ENCODE results near the gene MED13L. TPM values are rescaled to one million over a fixed set of nuclear protein-coding genes. Genes with fewer than 3 reads are reported as not detected.

The MED13L gene
- 46.8 and 60.0 TPM in 2 replicates for total RNA-seq (2014; rRNA removed)
- polyA plus RNA-seq (2012) = 12.1 TPM

DNA sequence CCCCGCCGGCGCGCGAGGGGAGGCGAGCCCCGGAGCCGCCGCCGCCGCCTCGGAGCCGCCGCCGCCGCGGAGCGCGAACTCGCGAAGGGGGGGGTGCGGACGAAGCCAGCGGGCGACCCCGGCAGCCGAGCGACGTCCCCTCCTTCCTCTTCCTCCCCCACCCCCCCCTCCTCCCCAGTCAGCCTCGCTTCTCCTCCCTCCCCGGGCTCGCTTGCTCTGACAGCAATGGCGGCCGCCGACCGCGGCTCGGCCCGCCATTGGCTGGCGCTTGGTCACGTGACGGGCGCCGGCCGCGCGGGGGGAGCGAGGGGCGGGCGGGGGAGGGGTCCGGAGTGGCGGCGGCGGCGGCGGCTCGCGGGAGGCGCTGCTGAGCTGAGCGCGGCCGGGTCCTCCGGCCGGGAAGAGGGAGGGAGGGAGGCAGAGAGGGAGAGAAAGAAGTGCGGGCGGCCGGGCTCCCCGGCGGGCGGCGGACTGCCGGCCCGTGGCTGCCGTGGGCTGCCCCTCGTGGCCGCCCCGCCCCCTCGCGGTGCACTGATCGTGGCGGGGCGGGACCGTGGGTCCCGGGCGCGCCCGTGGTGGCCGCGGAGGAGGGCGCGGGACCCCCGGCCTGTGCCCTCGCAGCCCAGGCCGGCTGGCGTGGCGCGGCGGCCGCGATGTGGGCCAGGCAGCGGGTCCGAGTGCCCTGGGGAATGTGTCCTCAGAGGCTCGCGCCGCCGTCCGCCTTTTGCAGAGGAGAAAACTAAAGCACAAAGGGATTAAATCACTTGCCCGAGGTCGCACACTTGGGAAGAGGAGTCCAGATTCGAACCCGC lies at the start of gene MED13L:
TSS of gene MED13L (minus strand) at position 227 of the 812 bp plus-strand sequence. CDS start 562 bp downstream, outside the sequence.
- peak; percentile 78 for DNase-seq (ENCODE audit: low read depth)

DNA sequence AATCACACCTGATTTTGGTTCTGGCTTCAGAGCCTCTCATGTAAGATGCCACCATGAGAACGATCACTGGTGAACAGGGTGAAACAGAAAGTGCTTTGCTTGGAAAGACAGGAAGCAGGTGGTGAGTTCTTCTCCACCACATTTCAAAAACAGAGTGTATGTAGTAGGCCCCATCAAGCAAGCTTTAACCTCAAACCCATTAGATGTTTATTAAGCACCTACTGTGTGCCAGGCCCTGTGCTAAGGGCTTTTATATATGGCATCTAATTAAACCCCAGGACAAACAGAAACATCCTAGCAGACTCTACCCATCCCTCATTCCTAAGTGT lies 47.8 kb upstream of the MED13L start:
- no peak for DNase-seq (ENCODE audit: low read depth)

DNA sequence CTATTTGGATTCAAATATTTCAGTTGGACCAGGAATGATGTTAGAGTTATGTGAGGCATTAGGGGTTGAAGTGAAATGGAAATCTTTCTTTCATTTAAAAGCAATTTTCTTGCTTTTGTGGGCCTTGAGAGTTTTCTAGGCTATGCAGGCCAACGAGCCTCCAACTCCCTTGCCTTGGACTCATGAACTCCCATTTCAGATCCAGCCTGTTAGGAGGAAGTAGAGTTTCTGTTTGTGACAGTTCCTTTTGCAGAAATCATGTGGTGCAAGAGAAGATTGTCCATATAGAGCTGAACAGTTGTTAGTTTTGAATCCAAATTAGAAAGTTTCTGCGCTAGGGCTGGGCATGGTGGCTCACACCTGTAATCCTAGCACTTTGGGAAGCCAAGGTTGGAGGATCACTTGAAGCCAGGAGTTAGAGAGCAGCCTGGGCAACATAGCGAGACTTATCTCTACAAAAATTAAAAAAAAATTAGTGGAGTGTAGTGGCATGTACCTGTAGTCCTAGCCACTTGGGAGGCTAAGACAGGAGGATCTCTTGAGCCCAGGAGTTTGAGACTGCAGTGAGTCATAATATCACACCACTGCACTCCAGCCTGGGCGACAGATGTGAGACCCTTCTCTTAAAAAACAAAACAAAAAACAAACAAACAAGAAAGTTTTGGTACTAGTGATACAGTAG lies 47.3 kb upstream of the MED13L start:
- no peak for DNase-seq (ENCODE audit: low read depth)

DNA sequence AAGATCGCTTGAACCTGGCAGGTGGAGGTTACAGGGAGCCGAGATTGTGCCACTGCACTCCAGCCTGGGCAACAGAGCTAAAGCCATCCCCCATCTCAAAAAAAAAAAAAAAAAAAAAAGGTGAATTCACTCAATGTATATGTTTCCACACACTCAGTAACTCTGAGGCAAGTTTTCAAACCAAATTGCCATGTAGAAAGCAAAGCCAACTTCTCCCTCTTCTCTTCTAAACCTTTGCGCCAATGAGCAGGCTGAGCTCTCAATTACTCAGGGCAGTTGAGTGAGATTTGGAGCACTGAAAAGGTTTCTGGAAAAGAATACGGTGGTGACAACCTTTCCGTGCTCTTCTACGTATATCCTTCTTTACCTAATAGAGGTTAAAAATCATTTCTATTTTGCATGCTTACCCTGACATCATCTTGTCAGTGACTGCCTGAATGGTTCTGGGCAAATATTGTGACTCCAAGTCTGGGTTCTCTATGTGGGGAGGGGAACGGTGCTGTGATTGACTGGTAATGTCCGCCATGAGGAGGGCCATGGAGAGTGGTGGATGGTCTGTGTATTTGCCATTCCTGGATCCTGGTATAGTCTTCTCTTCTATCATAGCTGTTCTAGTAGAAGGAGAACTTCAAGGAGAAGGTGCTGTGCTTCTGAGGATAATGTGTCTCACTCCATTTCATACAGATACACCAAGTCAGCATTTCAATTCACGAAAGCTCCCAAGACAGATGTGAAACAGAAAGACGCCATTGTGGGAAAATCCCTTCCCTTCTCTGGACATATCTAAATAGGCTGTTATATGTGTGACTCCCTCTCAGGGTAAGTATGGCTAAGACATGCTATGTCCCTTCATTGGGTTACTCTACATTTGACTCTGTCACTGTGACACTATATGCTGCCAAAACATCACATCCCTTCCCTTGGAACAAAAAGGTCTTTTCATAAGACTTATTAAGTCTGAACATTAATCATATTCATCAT lies 46.2 kb upstream of the MED13L start:
- DNase-seq (ENCODE audit: low read depth) = no peak

DNA sequence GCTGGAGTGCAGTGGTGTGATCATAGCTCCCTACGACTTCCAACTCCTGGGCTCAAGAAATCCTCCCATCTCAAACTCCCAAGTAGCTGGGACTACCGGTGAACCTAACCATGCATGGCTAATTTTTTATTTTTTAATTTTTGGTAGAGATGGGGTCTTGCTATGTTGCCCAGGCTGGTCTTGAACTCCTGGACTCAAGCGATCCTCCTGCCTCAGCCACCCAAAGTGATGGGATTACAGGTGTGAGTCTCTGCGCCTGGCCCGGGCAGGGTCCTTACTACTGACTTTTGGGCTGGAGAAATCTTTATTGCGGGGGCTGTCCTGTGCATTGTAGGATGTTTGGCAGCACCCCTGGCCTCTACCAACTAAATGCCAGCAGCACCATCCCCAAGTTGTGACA lies 44.4 kb upstream of the MED13L start:
- no peak for DNase-seq (ENCODE audit: low read depth)

DNA sequence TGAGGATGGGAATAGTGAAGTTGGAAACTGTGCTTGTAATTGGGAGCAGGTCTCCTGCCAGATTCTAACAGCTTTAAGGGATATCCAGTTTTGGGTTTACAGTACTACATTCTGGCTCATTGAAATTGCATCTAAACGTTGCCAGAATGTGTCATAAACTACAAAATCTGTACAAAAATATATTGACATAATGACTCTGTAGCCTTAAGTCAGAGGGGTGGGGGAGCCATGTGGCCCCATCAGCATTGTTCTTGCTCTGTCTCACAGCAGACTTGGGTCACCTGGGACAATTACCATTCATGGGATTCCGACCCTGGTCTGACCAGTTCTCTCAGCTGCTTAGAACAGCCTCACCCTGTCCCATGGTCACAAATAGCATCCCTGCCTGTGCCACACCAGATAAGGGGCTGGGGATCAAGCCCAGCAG lies 43.3 kb upstream of the MED13L start:
- DNase-seq (ENCODE audit: low read depth) = no peak

DNA sequence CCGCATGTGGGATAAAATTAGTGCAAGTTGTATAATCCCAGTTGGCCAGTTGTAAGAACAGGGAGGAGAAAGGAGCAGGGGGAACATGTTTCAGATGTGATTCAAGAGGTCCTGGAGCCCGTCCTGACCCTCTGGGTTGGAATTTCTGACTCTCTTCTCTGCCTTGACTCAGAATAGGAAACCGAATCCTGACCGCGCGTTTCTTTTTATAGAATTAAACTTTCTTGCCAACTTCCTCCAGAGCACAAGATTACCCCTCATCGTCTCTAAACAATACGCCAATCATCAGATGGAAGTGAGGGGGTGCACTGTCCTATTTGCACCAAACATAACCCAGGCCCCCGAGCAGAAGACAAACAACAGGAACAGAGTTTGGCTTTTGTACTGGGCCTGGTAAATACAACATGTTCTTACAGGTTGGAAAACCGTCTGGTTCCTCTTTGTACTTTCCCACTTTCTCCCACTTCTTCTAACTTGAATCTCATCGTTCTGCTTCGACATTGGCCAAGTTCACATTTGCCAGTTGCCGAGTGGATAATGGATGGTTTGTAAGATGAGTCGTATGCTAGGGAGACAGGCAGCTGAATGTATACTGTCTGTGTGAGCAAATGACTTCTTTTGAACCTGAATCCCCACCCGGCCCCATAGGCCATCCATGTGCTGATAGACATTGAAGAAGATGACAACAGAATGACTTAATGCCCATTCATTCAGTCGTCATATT lies 42.6 kb upstream of the MED13L start:
- DNase-seq (ENCODE audit: low read depth) = peak; percentile 91

DNA sequence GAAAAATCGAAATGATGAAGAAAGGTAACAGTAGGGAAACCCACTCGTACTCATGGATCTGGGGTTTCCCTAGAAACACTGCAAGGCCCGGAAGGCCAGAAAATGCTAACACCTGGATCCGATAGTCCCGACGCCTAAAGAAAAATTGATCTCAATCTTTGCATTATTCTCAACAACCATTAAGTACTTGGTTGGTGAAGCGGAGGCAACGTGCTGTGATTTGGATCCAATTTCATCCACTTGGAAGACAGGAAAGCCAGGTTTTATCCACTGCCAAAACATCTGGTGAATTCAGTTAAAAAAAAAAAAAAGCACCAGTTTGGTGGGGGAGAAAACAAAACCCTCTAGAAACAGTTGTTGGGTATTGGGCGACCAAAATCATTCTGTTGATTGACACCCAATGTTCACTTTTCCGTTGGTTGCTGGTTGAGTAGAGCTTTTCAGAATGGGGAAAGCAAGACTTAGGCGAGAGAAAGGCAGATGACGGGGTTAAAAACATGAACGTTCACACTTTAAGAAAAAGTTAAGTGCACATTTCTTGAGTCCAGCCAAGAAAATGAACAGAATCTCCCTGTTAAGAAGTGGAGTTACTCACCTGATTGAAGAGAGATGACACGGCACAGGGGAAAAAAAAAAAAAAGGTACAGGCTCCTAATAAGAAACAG lies 41.9 kb upstream of the MED13L start:
- no peak for DNase-seq (ENCODE audit: low read depth)

DNA sequence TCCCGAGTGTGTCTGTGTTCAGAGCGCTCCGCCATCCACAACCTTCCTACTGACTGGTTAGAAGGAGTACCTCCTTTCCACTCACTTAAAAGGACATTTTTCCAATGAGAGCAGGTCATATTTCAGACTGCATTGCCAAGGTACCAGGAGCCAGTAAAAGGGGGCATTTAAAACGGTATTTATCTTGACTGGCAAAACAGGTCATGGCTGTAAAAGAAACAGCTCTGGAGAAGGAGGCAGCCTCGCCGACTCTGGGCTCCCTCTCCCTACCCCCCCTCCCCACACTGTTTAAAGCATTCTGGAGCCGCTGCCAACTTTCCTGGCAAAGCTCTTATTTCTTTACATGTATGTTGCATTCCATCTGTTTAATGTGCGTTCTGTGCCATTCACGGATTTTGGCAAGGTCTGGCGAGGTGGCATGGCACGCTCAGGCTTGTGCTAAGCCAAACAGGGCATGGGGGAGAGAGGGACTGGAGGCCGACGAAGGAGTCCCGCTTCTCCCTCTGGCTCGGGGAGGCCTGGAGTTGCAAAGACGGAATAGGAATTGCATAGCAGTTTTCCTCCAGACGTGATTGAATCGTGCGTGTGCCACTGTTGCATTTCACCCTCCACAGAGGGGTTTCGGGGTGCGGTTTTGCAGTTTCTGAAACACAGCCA lies 41.2 kb upstream of the MED13L start:
- no peak for DNase-seq (ENCODE audit: low read depth)

DNA sequence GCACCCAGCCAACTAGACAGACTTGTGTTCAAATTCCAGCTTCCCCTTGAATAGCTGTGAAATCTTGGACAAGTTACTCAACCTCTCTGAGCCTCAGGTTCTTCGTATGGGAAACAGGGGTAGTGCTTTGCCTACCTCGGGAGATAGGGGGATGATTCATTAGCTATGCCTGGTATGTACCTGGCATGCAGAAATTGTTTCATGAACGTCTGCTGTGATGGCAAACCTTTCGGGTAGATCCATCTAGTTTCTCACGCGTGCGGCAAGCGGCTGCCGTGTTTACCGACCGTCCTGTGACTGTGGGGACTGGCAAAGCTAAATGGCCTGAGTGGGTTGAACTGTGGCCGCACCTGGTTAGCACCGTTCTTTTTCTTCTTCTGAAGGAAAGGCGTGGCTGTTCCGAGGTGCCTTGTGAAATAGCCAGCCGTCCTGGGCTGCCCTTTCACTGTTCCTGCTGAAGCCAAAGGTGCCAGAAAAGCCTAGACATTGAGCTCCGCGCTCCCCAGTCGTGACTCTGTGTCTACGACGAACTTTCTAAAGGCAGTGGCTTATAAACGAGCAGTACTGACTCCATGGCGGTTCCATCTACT lies 40.6 kb upstream of the MED13L start:
- DNase-seq (ENCODE audit: low read depth) = no peak

DNA sequence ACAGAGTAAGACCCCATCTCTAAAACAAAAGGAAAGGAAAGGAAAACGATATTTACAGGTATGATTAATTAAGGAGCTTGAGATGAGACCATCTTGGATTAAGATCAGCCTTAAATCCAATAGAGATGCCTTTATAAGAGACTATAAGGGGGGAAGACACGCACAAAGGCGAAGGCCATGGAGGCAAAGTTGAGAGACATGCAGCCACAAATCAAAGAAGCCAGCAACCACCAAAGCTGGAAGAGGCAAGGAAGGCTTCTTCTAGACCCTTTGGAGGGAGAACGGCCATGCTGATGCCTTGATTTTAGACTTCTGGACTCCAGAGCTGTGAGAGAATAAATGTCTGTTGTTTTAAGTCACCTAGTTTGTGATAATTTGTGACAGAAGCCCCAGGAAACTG lies 39.6 kb upstream of the MED13L start:
- DNase-seq (ENCODE audit: low read depth) = no peak

DNA sequence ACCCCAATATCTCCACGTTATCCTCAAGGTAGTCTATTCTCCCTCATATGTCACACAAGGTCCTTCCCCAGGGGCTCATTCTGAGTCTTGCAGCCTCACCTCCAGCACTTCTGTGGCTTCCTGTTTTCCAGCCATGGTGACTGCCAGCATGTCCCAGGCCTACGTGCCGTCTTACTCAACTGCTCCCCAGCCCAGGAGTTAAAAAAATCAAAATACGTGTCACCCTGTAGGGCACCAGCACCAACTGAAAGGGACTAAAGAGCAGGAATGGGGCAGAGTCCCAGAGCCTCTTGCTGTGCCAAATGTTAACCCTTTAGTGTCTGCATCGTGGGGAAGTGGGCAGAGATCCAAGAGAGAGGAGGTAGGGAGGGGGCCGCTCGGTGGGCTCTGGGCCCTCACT lies 37.0 kb upstream of the MED13L start:
- no peak for DNase-seq (ENCODE audit: low read depth)

DNA sequence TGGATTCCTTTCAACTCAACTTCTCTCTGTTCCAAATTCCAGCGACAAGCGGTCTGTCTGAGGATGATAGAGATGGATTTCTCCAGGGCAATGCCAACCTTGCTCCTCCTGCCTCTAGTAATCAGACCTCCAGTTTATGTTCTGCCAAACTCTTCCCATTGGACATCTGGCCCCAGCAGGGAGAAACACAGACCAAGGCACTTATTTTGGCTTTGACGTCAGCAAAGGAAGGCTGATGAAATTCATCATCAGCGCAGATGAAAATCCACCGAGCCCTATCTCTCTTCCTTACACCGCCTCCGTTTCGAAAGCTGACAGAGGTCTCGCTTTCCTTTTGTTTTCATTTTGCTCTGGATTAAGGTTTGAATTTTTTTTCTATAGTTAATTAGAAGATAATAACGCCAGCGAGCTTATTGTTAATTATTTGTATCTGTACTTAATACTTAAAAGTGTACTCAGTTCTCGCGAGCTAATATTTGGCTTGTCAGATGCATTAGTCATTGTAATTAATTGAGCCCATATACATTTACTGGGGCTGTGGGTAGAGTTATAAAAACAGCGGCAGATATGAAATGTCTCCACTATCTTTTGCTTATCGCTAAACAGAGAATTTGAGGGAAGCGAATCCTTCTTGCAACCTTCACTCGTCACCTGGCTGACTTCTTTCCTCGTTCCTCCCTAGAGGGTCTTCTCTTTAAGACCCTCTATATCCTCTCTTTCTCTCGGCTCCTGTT lies 35.9 kb upstream of the MED13L start:
- no peak for DNase-seq (ENCODE audit: low read depth)

DNA sequence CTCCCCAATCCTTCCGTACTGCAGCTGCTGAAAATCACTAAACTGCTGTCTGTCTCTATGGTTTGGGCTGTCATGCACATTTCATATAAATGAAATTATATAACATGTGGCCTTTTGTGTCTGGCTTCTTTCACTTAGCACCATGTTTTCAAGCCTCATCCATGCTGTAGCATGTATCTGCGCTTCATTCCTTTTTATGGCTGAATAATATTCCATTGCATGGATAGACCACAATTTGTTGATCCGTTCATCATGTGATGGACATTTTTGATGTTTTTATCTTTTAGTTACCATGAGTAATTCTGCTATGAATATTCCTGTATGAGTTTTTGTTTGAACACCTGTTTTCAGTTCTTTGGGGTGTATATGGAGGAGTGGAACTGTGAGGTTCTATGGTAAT lies 32.6 kb upstream of the MED13L start:
- DNase-seq (ENCODE audit: low read depth) = no peak

DNA sequence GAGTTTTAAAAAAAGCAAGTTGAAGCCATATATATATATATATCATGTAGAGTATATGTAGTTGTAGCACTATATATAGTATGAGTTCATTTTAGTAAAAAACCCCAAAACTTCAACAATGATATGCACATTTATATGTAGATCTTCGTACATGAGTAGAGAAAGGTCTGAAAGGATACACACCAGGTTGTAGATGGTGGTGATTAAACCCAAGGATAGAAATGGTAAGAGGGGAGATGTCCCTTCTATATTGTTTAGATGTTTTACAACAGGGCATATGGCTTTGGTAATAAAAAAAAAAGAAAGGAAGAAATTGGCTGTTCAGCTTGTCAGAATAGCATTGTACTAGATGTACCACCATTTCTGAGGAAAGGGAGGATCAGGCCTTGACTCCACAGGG lies 31.9 kb upstream of the MED13L start:
- no peak for DNase-seq (ENCODE audit: low read depth)

DNA sequence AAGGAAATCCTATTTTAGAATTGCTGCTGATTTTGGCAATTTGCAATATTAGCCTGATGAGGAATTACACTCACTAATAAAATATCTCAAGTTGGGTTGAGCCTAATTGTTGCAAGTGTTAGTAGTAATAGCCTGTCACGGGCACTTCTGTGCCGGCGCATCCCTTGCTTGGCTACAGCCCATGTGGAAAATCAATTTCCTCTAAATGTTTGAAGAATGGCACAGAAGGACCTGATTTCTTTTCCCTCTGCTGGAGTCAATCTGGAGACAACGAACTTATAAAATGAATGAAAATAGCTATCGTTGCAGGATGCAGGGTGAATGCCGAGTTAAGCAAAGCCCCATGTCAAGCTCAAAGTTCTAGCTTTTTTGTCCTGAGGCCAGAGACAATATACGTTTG lies 31.2 kb upstream of the MED13L start:
- no peak for DNase-seq (ENCODE audit: low read depth)

DNA sequence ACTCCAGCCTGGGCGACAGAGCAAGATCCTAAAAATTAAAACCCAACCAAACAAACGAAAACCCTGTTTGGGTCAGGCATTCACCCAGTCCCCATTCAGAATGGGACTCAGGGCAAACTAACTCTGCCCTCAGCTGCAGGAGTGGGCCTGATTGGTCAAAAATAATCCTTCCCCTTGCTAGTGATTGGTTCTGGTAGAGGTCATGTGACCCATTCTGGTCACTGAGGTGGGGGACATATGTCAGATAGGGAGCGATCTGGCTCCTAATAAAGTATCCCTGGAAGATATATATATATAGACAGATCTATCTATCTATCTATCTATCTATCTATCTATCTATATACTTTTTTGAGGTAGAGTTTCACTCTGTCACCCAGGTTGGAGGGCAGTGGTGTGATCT lies 29.5 kb upstream of the MED13L start:
- DNase-seq (ENCODE audit: low read depth) = no peak

DNA sequence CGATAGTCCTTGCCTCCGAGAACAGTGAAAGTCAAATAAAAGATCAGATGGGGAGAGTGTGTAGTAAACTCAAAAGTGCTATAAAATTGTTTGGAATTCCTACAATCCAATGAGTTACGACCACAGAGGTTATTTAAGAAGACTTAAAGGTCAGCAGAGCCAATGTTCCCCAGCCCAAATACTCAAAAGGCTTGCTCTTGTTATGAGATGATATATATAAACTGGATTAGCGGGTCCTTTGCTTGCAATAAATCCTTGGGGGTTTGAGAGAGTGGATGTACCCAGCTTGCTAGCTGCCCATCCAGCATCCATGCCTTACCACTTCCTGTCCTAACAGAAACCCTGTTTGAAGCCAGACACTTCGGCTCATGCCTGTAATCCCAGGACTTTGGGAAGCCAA lies 29.0 kb upstream of the MED13L start:
- peak; percentile 15 for DNase-seq (ENCODE audit: low read depth)

DNA sequence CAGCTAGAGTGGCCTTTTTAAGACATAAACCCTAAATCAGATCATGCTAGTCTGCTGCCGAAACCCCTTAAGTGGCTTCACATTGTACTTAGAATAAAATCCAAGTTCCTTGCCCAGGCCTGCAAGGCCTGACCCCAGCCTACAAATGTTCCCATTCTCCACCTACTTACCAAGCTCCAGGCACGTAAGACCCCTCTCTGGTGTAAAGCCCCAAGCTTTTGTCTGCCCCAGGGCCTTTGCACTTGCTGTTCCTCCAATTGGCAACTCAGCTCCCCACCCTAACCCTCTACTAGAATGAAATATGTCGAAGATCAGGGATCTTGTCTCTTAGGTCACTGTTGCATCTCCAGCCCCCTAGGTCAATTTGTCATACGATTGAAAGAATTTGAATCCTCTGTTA lies 27.1 kb upstream of the MED13L start:
- no peak for DNase-seq (ENCODE audit: low read depth)
